ENCODE results near the gene ADGRF1. TPM values are rescaled to one million over a fixed set of nuclear protein-coding genes. Genes with fewer than 3 reads are reported as not detected.
"Not testable (repeated sequence)": the region's sequence is repeated elsewhere in the genome, so short reads cannot be mapped to it uniquely, and the experiment has no call there.

Gene ADGRF1
- total RNA-seq, 1 experiment from 2014 or later, result not detected

DNA sequence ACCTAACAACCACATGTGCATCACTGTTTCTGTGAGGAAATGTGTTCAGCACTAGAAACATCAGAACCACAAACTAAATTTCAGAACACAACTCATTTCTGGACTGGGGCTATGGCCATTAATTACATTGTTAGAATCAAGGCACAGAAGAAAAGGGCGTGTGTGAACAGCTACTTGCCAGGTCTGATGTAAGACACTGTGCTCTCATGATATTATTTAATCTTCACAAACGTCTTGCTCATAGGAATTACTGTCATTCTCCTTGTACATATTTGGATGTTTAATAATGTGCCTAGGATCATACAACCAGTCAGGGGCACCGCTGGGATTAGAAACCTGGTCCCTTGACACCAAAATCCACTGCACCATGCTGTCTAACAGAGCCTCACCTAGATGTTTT is 14.8 kb downstream of the ADGRF1 start:
- DNase-seq (ENCODE audit: extremely low read depth, low read depth), result no peak

DNA sequence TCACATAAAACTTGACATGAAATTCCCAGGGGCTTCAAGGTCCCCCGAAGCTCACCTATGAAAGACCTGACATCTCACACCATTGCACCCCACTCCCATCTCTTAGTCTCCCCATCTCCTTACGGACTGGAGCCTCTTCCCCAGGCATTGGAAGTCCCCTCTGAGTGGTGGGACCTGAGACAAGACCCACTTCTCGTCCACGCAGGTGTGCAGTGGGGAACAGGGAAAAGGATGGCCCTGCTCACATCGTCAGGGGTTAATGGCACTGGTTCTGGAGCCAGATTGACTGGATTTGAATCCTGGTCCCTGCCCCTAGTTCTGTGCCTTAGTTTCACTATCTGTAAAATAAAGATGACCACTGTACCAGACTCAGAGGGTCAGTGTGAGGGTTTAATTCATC is 15.5 kb downstream of the ADGRF1 start:
- DNase-seq (ENCODE audit: extremely low read depth, low read depth), result no peak

DNA sequence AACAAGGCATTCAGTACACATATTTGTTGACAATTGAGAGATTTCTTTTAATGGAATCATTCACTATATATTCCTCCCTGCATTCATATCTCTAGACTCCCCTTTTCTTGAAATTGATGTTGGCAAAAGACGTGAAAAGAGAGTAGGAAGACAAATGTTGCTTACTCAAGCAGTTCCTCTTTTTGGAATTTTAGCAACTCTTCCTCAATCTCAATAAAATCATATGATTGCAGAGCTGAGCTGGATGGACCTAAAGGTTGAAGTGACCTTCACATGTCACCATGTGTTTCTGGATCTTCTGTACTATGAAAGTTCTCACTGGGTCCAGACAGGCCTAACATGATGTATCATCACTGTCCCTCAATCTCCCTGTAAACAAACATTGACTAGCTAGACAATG is 18.6 kb downstream of the ADGRF1 start:
- DNase-seq (ENCODE audit: extremely low read depth, low read depth), result no peak

DNA sequence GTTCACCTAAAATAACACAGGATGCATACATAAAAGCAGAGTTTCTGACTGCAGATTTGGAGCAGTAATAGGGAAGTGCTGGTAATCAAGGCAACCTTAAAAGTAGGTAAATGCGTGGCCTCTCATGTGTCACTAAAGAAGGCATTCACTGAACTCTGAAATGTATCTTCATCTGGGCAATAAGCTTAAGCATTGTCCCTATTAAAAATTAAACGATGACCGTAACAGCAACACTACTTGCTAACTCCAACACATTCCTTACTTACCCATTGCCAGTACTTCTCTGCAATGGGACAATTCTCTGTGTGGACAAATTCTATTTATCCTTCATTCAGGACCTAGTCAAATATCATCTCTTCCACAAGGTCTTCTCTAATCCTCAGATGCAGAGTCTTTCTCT is 19.9 kb downstream of the ADGRF1 start:
- DNase-seq (ENCODE audit: extremely low read depth, low read depth), result no peak

DNA sequence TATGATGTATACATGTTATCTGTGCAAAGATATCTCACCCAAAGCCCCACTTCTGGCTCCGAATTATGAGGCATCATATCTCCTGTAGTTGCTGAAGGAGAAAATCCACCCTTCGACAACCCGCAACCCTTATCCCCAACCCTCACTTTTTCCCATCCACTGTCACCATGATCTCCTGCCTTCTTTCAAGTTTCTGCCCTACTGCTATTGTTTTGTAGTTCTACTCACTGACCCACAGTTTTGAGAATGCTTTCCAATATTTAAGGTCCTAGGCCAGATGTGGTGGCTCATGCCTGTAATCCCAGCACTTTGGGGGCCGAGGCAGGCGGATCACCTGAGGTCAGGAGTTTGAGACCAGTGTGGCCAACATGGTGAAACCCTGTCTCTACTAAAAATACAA is 22.2 kb downstream of the ADGRF1 start:
- no peak for DNase-seq (ENCODE audit: extremely low read depth, low read depth)

DNA sequence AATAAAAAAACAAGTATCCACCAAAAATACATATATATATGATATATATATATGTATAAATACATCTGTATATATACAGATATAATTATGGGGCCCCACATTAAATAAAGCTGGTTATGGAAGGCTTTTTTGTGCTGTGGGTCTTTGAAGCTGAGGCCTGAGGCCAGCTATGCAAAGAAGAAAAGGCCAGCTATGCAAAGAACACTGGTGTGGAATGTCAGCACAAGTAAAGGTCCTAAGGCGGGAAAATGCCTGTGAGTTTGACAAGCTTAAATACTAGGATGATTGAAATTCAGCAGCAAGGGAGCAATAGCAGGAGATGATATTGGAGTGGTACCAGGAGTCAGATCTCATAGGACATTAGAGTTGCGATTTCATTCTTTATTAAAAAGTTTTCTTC is 25.2 kb downstream of the ADGRF1 start:
- DNase-seq (ENCODE audit: extremely low read depth, low read depth), result no peak

DNA sequence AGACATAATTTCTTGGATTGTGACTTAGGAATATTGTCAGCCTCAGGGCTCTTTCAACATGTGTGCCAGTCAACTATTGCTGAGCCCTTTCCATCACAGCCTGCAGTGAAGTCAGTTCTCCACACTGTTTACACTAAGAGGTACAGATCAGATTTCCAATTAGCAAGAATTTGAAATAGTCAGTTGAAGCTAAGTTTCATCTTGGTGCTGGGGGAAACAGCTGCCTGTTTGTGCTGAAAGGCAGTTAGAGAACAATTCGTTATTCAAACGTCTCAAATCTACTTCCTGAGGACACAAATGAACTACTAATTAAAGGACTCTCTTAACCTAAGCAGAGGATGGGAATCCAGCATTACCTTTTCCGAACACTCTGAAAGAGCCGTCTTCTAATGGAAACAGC is 25.9 kb downstream of the ADGRF1 start:
- no peak for DNase-seq (ENCODE audit: extremely low read depth, low read depth)

DNA sequence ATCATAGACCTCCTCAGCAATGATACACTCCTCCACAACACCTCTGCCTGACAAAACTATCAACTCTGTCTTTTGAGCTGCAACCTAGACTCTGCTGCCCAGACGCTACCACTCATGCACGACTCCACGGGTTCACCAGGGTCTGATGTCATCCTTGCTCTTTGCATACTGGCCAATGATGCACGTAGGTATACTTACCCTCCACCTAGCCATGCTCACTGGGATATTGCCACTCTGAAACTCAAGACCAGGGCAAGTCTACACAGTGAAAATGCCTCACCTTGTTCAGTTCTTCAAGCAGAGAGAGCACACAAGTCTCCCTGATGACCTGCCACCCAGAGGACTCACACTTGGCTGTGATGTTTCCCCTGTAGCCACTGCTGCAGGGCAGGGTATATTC is 27.7 kb downstream of the ADGRF1 start:
- no peak for DNase-seq (ENCODE audit: extremely low read depth, low read depth)

DNA sequence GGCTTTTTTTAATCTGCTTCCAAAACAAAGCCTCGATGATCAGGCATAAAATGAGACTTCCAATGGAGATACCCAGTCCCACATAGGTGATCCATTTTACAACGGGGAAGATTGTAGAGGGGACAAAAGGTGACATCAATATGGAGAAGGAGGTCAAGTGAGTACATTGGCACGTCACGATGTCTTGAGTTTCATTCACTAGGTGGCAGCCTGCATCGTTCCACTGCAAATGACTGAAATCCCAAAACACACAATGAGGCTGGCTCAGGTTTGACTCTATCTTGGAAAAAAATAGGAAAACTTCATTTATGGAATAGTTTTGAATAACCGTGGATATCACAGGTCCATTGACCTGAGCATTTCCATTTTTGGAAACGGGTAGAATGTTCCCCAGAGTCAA is 32.5 kb downstream of the ADGRF1 start:
- no peak for DNase-seq (ENCODE audit: extremely low read depth, low read depth)

DNA sequence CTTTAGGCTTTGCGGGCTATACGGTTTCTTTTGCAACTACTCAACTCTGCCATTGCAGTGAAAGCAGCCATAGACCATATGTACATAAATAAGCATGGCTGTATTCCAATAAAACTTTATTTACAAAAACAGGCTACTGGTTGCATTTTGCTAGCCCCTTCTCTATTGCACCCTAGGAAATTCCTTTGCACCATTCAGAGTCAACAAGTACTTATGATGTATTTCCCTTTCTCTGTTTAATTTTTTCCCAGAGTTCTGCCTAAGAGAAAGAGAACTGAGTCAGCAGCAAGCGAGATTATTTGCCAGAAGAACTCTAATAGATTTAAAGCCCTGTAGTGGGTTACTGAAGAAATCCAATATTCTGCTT is 33.8 kb downstream of the ADGRF1 start:
- DNase-seq (ENCODE audit: extremely low read depth, low read depth), result no peak

DNA sequence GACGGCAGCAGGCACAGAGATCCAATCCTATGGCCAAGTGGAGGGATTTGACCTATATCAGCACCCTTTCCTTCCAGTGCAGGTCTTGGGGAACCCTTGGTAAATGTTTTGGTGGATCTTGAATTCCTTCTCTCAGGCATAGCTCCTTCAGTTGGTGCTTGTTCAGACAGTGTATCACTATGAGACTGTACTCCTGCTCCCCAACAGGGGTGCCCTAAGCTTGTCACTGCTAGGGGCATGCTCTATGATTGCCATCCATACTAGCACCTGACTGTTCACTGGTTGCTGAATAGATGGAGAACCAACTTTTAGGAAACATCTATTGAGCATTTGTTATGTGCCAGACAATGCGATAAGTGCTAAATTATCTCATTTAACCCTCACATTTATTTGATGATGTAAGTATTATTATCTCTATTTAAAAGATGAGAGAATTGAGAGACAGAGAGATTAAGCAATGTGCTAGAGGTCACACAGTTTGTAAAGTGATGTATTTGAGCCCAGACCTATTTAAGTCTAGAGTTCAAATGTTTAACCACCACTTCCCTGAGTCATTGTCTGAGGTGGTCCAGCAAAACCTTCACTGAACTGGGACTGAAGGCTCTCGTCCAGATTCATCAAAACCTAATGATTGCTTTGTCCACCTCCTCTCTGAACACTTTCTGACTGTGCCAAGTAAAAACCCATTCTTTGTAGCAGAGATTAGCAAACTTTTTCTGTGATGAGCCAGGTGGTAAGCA is 34.3 kb downstream of the ADGRF1 start:
- no peak for DNase-seq (ENCODE audit: extremely low read depth, low read depth)

DNA sequence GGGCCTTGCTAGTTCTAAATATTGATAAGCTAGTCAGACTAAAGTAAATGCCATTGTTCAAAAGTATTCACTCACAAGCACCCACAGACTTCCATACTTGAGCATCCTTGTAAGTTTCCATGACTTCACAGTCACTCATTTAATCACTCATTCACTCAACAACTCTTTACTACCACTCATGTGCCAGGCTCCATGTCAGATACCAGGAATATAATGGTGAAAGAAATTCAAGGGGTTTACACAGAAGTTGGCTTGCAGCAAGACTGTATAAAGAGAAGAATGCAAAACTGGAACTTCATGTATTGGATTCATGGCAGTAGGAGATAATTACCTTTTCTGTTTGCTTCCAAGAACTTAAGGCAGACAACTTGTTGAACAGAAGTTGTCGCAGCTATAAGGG is 36.6 kb downstream of the ADGRF1 start:
- no peak for DNase-seq (ENCODE audit: extremely low read depth, low read depth)

DNA sequence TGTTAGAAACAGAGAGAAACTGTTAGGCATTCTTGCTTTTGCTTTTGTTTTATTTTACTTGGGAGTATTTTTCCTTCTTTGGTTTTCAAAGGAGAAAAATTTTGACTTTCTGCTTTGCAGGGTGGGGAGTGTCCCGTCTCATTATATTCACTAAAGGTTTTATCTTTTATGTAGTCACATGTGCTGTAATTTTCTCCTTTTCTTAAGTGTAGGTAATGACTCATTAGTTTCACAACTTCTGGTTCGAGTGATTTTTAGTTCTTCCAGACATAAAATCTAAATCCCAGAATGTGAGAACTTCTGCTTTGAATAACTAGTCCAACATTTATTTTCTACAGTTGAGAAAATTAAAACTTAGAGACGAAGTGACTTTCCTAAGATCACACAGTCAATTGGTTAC is 37.7 kb downstream of the ADGRF1 start:
- no peak for DNase-seq (ENCODE audit: extremely low read depth, low read depth)

DNA sequence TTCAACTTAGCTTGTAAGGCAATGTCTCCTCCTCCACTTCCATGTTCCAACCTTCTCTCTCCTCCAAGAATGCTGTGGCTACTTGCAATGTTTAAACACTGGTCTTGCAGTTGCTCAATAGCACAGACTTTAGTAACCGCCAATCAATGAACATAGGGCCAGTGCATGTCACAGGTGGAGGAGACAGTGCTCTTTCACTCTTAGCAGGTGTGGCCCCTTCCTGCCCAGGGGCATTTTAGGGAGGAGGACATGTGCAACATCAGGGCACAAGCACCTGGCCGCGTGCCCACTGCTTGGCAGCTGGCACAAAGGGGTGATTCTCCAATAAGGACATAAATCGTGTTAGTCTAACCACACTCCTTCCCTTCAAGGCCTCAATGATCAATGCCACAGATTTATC is 41.3 kb downstream of the ADGRF1 start:
- no peak for DNase-seq (ENCODE audit: extremely low read depth, low read depth)

DNA sequence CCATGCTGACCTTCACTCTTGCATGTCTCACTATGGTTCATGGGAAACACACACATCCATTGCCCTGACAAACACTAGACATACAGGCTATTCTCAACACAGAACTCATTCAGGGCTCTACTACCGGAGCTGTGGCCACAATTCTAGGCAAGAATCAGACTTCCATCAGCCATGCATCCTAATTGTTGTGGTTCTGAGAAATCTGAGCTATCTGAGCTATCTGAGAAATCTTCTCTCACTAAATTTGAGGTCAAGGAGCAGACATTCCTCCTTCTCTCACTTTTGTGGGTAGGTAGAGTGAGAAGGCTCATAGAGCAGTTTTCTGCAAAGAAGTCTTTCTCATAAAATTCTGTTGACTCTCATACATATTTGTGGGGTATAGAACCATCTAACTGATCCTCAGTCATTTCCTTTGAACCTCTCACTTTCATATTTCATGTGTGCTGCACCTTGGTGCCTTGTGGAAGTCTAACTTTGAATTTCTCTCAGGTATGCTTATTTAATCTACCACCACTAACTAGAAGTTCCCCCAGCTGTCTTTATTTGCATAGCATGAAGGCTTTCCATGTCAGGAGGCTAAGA is 43.6 kb downstream of the ADGRF1 start:
- no peak for DNase-seq (ENCODE audit: extremely low read depth, low read depth)

DNA sequence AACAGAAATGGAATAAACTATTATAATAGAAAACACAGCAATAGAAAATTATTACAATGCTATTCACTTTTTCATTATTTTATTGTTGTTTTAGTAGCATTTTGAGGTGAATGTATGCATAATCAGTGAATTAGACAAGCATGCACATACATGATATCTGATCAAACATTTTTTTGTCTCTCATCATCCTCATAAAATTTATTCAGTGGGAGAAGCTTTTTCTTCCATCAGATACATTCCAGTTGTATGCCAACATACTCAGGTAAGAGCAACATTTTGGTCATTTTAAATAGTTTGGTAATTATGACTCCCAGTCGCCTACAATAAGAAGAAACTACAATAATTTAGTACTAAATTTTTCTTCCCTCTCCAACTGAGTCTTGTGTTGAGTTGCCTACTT is 44.5 kb downstream of the ADGRF1 start:
- no peak for DNase-seq (ENCODE audit: extremely low read depth, low read depth)

DNA sequence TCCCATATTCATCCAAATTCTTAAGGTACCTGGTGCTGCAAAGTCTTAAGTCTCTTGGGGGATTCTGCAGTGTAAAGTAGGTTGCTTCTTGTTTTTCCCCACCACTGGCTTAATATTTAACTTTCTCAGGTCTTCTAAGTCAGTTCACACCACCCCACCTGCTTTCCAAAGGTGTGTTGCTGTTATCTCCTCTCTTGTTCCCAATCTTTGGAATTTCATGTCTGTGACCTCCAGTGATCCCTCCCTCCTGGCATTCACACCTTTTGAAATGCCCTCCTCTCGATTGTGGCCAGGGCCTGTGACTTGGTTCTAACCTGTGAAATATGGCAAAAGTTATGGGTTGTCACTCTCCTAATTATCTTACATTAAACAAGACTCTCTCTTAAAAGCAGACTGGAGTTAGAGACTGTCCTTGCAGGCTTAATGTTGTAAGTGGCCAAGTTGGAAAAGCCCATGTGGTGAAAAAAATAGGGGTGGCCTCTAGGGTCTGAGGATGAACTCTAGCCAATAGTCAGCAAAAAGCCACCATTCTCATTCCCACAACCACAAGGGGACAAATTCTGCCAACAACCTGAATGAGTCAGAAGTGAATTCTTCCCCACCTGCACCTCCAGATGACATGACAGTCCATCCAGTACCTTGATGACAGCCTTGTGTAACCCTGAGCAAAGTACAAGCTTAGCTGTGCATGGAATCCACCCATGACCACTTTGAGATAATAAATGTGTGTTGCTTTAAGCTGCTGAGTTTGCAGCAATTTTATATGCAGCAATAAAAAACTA is 45.1 kb downstream of the ADGRF1 start:
- DNase-seq (ENCODE audit: extremely low read depth, low read depth), result no peak

DNA sequence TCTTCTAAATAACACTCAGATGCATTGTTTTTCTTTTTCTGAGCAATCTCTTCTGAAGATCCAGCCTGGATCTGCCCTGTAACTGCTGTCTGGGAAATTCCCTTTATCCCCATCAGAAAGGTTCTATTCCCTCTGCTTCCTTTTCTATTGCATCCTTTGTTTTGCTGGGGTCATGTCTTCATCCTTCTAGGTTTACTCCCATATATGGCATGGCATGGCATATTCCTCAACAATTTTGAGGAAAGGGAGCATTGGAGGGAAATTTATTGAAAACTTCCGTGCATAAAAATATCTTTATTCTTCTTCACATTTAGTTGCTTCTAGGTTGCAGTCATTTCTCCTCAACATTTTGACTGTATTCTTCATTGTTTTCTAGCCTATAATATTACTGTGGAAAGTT is 47.2 kb downstream of the ADGRF1 start:
- no peak for DNase-seq (ENCODE audit: extremely low read depth, low read depth)

DNA sequence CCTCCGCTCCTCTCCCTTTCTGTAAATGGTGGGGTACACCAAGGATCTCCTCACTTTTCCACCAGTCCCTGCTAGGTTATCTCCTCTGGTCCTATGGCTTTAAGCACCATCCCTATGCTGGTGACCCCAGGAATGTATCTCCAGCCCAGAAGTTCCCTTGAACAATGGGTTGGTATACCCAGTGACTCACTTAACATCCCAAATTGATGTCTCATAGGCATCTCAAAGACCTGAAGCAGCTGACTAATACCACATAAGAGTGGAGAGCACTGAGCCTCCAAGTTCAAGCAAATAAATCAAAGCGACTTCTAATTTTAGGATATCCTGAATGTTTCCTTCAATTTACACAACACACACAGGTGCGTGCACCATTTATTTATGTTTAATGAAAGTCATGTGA is 48.3 kb downstream of the ADGRF1 start:
- DNase-seq (ENCODE audit: extremely low read depth, low read depth), result no peak

DNA sequence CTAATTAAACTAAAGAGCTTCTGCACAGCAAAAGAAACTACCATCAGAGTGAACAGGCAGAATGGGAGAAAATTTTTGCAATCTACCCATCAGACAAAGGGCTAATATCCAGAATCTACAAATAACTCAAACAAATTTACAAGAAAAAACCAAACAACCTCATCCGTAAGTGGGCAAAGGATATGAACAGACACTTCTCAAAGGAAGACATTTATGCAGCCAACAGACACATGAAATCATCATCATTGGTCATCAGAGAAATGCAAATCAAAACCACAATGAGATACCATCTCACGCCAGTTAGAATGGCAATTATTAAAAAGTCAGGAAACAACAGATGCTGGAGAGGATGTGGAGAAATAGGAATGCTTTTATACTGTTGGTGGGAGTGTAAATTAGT is 49.7 kb downstream of the ADGRF1 start:
- not testable (repeated sequence) for DNase-seq (ENCODE audit: extremely low read depth, low read depth)

DNA sequence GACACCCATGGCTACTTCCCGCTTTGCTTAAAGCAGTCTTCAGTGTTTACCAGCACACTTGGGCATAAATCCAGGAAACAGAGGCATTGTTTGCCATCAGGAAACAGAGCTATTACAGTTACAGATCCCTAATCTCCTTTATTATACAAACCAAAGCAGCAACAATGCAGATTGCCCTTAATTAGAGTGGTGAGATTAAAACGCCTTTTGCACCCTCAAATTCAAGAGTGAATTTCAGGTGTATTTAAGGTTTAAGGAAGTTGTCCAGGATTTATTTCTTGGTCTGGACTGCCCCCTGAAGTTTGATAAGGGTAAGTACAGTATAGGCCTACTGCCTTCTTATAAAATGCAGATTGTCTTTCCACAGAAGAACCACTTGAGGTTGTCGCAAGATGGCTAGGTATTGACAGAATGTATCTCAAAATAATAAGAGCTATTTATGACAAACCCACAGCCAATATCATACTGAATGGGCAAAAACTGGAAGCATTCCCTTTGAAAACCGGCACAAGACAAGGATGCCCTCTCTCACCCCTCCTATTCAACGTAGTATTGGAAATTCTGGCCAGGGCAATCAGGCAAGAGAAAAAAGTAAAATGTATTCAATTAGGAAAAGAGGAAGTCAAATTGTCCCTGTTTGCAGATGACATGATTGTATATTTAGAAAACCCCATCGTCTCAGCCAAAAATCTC is 51.2 kb downstream of the ADGRF1 start:
- peak; percentile 58 for DNase-seq (ENCODE audit: extremely low read depth, low read depth)

Data from NCI-H460 (cell line).